Endodermal cell (in vitro differentiated cells): Measurements from ENCODE around the gene EIF4G2. TPM values are rescaled to one million over a fixed set of nuclear protein-coding genes. Genes with fewer than 3 reads are reported as not detected.
A peak's percentile ranks its signal among the peaks of the same experiment; 100 is the strongest.

ENCODE experiments used
- DNase-seq: peaks from one replicate; pipeline ENCODE4 v3.0.0-alpha.2; 2017
- H3K27ac ChIP-seq: 2 replicates; pipeline ENCODE4 v1.5.1; 2013; ENCODE audit warnings: mild to moderate bottlenecking, low read depth, low read length, moderate library complexity
- H3K27me3 ChIP-seq: 2 replicates; pipeline ENCODE4 v1.6.1; 2013; ENCODE audit warnings: mild to moderate bottlenecking, low read length, moderate library complexity; ENCODE audit not compliant: insufficient read depth, control insufficient read depth, poor library complexity, severe bottlenecking
- H3K36me3 ChIP-seq: 2 replicates; pipeline ENCODE4 v1.7.0; 2013; ENCODE audit warnings: mild to moderate bottlenecking, low read length, moderate library complexity; ENCODE audit not compliant: control insufficient read depth, insufficient read depth
- H3K4me1 ChIP-seq: one replicate; pipeline ENCODE4 v1.7.0; 2013; ENCODE audit warnings: low read length; ENCODE audit not compliant: control insufficient read depth, insufficient read depth
- H3K4me3 ChIP-seq: 2 replicates; pipeline ENCODE4 v1.5.1; 2013; ENCODE audit warnings: mild to moderate bottlenecking, low read length, moderate library complexity
- H3K9ac ChIP-seq: 2 replicates; pipeline ENCODE4 v1.6.1; 2013; ENCODE audit warnings: mild to moderate bottlenecking, low read length, moderate library complexity; ENCODE audit not compliant: poor library complexity, severe bottlenecking; ENCODE audit errors: extremely low read depth
- H3K9me3 ChIP-seq: 2 replicates; pipeline ENCODE4 v1.6.1; 2013; ENCODE audit warnings: mild to moderate bottlenecking, low read length, moderate library complexity; ENCODE audit not compliant: control insufficient read depth
- H3K27ac Mint-ChIP-seq: 2 replicates; pipeline ENCODE4 v1.8.0; 2020; ENCODE audit warnings: mixed read lengths
- H3K27me3 Mint-ChIP-seq: 2 replicates; pipeline ENCODE4 v1.8.0; 2021; ENCODE audit warnings: mild to moderate bottlenecking, mixed read lengths; ENCODE audit not compliant: insufficient read depth
- H3K36me3 Mint-ChIP-seq: 2 replicates; pipeline ENCODE4 v1.8.0; 2020; ENCODE audit warnings: low read depth, mixed read lengths
- H3K4me1 Mint-ChIP-seq: 2 replicates; pipeline ENCODE4 v1.8.0; 2020; ENCODE audit warnings: mixed read lengths
- H3K4me3 Mint-ChIP-seq: 2 replicates; pipeline ENCODE4 v1.8.0; 2020; ENCODE audit warnings: mild to moderate bottlenecking, moderate library complexity, mixed read lengths
- H3K9me3 Mint-ChIP-seq: 2 replicates; pipeline ENCODE4 v1.8.0; 2020; ENCODE audit warnings: mild to moderate bottlenecking, mixed read lengths
- WGBS, 2 experiments: methylation state at CpG; one replicate each; pipeline versions ENCODE4 v1.1.5 to v1.1.7; 2013; ENCODE audit warnings: missing lambda C conversion rate in 2 of 2, mixed read lengths in 1 of 2; ENCODE audit not compliant: insufficient coverage in 1 of 2, insufficient read length in 1 of 2; 5-methylcytosine and 5-hydroxymethylcytosine counted together
- total RNA-seq, 2 donors: library from RNA; stranded (reverse); fragmentation: NEBNext Ultra II Directional in 1 of 2; extraction: Animal tissue kit (Norgen Biotek cat#: 25700) in 1 of 2; gene quantifications; 2 replicates in 1 of 2; 3 replicates in 1 of 2; pipeline ENCODE4 v1.2.1, GENCODE V29; 2021
- TF ChIP-seq, protein P1 (sequence below): fragments of 200-600 bp; sonication (generic); conservative IDR thresholded peaks from 2 replicates; pipeline ENCODE4 v1.5.0; 2021; ENCODE audit warnings: antibody characterized with exemption, mild to moderate bottlenecking

Gene EIF4G2
- total RNA-seq, 2 donors from 2014 or later, result 753 to 1,007 TPM

DNA sequence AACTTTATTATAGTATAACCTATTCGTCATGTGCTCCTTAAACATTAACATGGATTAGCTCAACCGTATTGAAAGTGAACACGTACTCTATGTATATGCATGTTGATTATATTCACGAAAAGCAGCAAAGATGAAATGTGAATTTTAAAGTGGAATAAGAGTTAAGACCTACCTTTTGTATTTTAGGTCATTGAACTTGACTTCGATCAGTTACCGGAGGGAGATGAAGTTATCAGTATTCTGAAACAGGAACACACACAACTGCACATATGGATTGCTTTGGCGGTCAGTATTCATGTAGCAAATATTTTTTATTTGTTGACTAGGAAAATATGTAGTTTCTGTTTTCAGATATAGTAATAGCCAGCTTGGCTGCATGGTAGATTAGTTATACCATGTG, 56.2 kb downstream of the EIF4G2 start:
- H3K27ac ChIP-seq, result no peak overlapping the region
- Mint-ChIP-seq H3K9me3 (no peaks in the 10 kb centered on the region), H3K36me3 (peaks cover 23% of the 10 kb centered on the region), H3K27me3 (no peaks in the 10 kb centered on the region), H3K4me3 (peak overlapping the region; percentile 96), H3K27ac (no peak overlapping the region), H3K4me1 (peaks cover 7% of the 10 kb centered on the region)
- WGBS, 2 experiments, result 90 to 96% methylated on average over 4 to 7 of the region's 7 CpGs
- no peak overlapping the region for H3K9ac ChIP-seq
- H3K36me3 ChIP-seq, result peaks cover 40% of the 10 kb centered on the region
- DNase-seq, result no peak
- H3K4me3 ChIP-seq, result peak overlapping the region; percentile 94
- no peaks in the 10 kb centered on the region for H3K27me3 ChIP-seq
- H3K9me3 ChIP-seq, result no peaks in the 10 kb centered on the region
- no peaks in the 10 kb centered on the region for H3K4me1 ChIP-seq
- TF ChIP-seq, protein P1, sequence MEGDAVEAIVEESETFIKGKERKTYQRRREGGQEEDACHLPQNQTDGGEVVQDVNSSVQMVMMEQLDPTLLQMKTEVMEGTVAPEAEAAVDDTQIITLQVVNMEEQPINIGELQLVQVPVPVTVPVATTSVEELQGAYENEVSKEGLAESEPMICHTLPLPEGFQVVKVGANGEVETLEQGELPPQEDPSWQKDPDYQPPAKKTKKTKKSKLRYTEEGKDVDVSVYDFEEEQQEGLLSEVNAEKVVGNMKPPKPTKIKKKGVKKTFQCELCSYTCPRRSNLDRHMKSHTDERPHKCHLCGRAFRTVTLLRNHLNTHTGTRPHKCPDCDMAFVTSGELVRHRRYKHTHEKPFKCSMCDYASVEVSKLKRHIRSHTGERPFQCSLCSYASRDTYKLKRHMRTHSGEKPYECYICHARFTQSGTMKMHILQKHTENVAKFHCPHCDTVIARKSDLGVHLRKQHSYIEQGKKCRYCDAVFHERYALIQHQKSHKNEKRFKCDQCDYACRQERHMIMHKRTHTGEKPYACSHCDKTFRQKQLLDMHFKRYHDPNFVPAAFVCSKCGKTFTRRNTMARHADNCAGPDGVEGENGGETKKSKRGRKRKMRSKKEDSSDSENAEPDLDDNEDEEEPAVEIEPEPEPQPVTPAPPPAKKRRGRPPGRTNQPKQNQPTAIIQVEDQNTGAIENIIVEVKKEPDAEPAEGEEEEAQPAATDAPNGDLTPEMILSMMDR, result no peak

DNA sequence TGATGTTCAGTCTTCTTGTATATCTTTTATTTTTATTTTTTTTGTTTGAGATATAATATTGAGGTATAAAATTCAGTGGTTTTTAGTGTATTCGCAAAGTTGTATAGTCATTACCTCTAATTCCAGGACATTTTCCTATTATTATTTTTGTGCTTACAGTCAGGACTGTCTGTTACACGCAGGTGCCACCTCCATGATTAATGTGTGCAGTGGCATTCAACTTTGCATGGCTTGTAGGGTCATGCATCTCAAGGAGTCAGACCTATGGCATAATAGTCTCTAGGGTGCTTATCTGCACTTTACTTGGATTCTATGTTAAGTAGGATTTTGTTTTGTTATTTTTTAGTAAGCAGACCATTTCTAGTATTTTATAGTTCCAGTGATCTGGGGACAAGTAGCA, 56.7 kb downstream of the EIF4G2 start:
- TF ChIP-seq, protein P1, result no peak
- Mint-ChIP-seq H3K4me1 (peaks cover 7% of the 10 kb centered on the region), H3K27ac (no peak overlapping the region), H3K4me3 (peak overlapping the region; percentile 96), H3K27me3 (no peaks in the 10 kb centered on the region), H3K36me3 (peaks cover 20% of the 10 kb centered on the region), H3K9me3 (no peaks in the 10 kb centered on the region)
- DNase-seq, result no peak
- H3K4me1 ChIP-seq, result no peaks in the 10 kb centered on the region
- 58 to 63% methylated on average over 1 of the region's 2 CpGs for WGBS, 2 experiments
- H3K4me3 ChIP-seq, result peak overlapping the region; percentile 94
- no peak overlapping the region for H3K27ac ChIP-seq
- H3K9ac ChIP-seq, result no peak overlapping the region
- peaks cover 36% of the 10 kb centered on the region for H3K36me3 ChIP-seq
- no peaks in the 10 kb centered on the region for H3K9me3 ChIP-seq
- H3K27me3 ChIP-seq, result no peaks in the 10 kb centered on the region

DNA sequence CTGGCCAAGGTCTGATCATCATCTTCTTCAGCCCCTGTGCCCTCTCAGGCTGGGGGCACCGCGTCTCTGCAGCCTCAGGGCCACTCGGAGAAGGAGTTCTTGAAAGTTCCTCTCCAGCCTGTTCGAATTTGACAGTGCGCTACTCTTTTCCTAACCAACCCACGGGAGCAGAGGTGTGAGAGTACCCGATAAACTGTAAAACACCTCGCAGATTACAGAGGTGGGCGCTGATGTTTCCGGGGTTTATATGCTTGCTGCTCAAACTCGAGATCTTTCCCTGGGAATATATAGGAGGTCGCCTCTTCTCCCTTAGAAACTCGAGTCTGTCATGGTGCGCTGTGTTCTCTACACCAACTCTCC, 57.2 kb downstream of the EIF4G2 start:
- DNase-seq, result no peak
- Mint-ChIP-seq H3K4me1 (peaks cover 7% of the 10 kb centered on the region), H3K9me3 (no peaks in the 10 kb centered on the region), H3K4me3 (peak overlapping the region; percentile 96), H3K27ac (peak overlapping the region; percentile 93), H3K36me3 (peaks cover 15% of the 10 kb centered on the region), H3K27me3 (no peaks in the 10 kb centered on the region)
- no peak overlapping the region for H3K27ac ChIP-seq
- H3K36me3 ChIP-seq, result peaks cover 31% of the 10 kb centered on the region
- peak overlapping the region; percentile 75 for H3K9ac ChIP-seq
- TF ChIP-seq, protein P1, result no peak
- H3K9me3 ChIP-seq, result no peaks in the 10 kb centered on the region
- H3K4me3 ChIP-seq, result peak overlapping the region; percentile 94
- 1 to 3% methylated on average over 12 to 14 of the region's 14 CpGs for WGBS, 2 experiments
- H3K4me1 ChIP-seq, result no peaks in the 10 kb centered on the region
- no peaks in the 10 kb centered on the region for H3K27me3 ChIP-seq
